Measurements from ENCODE around the gene ADGRF4. TPM values are rescaled to one million over a fixed set of nuclear protein-coding genes. Genes with fewer than 3 reads are reported as not detected.

Gene ADGRF4
- polyA plus RNA-seq, 1 donor (not counting 4 experiments of a cell fraction or from before 2014, with no cell fraction given) = 30.2 TPM

GRCh38 chr6:47651505-47651944 is 46.9 kb upstream of the ADGRF4 start:
- DNase-seq (ENCODE audit: low read depth, low spot score) (no peak), FAIRE-seq (no peak)
- TF ChIP-seq EZH2 (IDR thresholded peaks at IDR 0.05; ENCODE audit: low read length) = no peak
- no peak for TF ChIP-seq CTCF (optimal IDR thresholded peaks at IDR 0.05 in 1 of 3, IDR thresholded peaks at IDR 0.05 in 1 of 3, conservative IDR thresholded peaks at IDR 0.05 in 1 of 3; ENCODE audit: extremely low read depth in 1 of 3, insufficient read depth in 2 of 3, low read length in 3 of 3)
- Histone ChIP-seq H3K9me1 (ENCODE audit: control insufficient read depth, extremely low read depth, insufficient read depth, low read length) (no peaks in the 10 kb centered on the region), H3K9me3 (ENCODE audit: control insufficient read depth, low read depth, low read length) (no peaks in the 10 kb centered on the region), H3K4me3 (ENCODE audit: control insufficient read depth in 2 of 3, extremely low read depth in 1 of 3, insufficient read depth in 2 of 3, low read depth in 1 of 3, low read length in 3 of 3) (no peak overlapping the region), H3K9ac (ENCODE audit: control insufficient read depth, extremely low read depth, insufficient read depth, low read length) (no peak overlapping the region), H3K27me3 (ENCODE audit: control insufficient read depth, extremely low read depth, insufficient read depth, low read length) (no peaks in the 10 kb centered on the region), H3K4me2 (ENCODE audit: control insufficient read depth, extremely low read depth, insufficient read depth, low read depth, low read length) (no peak overlapping the region), H3K27ac (ENCODE audit: control insufficient read depth, insufficient read depth, low read length) (no peak overlapping the region), H3K4me1 (ENCODE audit: control insufficient read depth, extremely low read depth, insufficient read depth, low read length) (peaks cover 18% of the 10 kb centered on the region), H3K79me2 (ENCODE audit: control insufficient read depth, insufficient read depth, low read length) (no peaks in the 10 kb centered on the region), H3K36me3 (ENCODE audit: control insufficient read depth in 2 of 2, extremely low read depth in 1 of 2, insufficient read depth in 2 of 2, low read length in 2 of 2) (no peaks in the 10 kb centered on the region), H4K20me1 (ENCODE audit: control insufficient read depth, extremely low read depth, insufficient read depth, low read length) (no peaks in the 10 kb centered on the region), H2AFZ (ENCODE audit: control insufficient read depth, low read length) (no peak overlapping the region)
- dilution Hi-C loops (cut with MboI; ENCODE audit: extremely low pct_ligation_motif_present, low sequenced_read_pairs) = no loop called here

- H3K4me1 ChIP-seq (ENCODE audit: control insufficient read depth, extremely low read depth, insufficient read depth, low read length) = peaks cover 20% of the 10 kb centered on the region
- no peak for DNase-seq (ENCODE audit: low read depth, low spot score)
- no peak overlapping the region for H2AFZ ChIP-seq (ENCODE audit: control insufficient read depth, low read length)
- no peak overlapping the region for H3K4me3 ChIP-seq (ENCODE audit: control insufficient read depth in 2 of 3, extremely low read depth in 1 of 3, insufficient read depth in 2 of 3, low read depth in 1 of 3, low read length in 3 of 3)
- H3K9ac ChIP-seq (ENCODE audit: control insufficient read depth, extremely low read depth, insufficient read depth, low read length) = no peak overlapping the region
- H3K9me3 ChIP-seq (ENCODE audit: control insufficient read depth, low read depth, low read length) = no peaks in the 10 kb centered on the region
- H3K9me1 ChIP-seq (ENCODE audit: control insufficient read depth, extremely low read depth, insufficient read depth, low read length) = no peaks in the 10 kb centered on the region
- no peak for FAIRE-seq
- no peaks in the 10 kb centered on the region for H4K20me1 ChIP-seq (ENCODE audit: control insufficient read depth, extremely low read depth, insufficient read depth, low read length)
- no peak overlapping the region for H3K4me2 ChIP-seq (ENCODE audit: control insufficient read depth, extremely low read depth, insufficient read depth, low read depth, low read length)
- H3K36me3 ChIP-seq (ENCODE audit: control insufficient read depth in 2 of 2, extremely low read depth in 1 of 2, insufficient read depth in 2 of 2, low read length in 2 of 2) = no peaks in the 10 kb centered on the region
- H3K27me3 ChIP-seq (ENCODE audit: control insufficient read depth, extremely low read depth, insufficient read depth, low read length) = no peaks in the 10 kb centered on the region
- H3K27ac ChIP-seq (ENCODE audit: control insufficient read depth, insufficient read depth, low read length) = no peak overlapping the region
- dilution Hi-C loops (cut with MboI; ENCODE audit: extremely low pct_ligation_motif_present, low sequenced_read_pairs) = no loop called here
- H3K79me2 ChIP-seq (ENCODE audit: control insufficient read depth, insufficient read depth, low read length) = no peaks in the 10 kb centered on the region
- TF ChIP-seq CTCF (optimal IDR thresholded peaks at IDR 0.05 in 1 of 3, IDR thresholded peaks at IDR 0.05 in 1 of 3, conservative IDR thresholded peaks at IDR 0.05 in 1 of 3; ENCODE audit: extremely low read depth in 1 of 3, insufficient read depth in 2 of 3, low read length in 3 of 3) = no peak
- TF ChIP-seq EZH2 (IDR thresholded peaks at IDR 0.05; ENCODE audit: low read length) = no peak
These were observed 44.7 kb upstream of the ADGRF4 start for GRCh38 chr6:47653706-47654105.
